HepG2 (cell line): ENCODE data around the gene POM121. TPM values are rescaled to one million over a fixed set of nuclear protein-coding genes. Genes with fewer than 3 reads are reported as not detected.
A peak's percentile ranks its signal among the peaks of the same experiment; 100 is the strongest.

ENCODE experiments used
- ARNT ChIP-seq: fragments of 450-650 bp; IDR thresholded peaks from 2 replicates; pipeline ENCODE4 v1.6.1; 2017
- FOXO1 ChIP-seq: sonication (generic); formaldehyde crosslinking; IDR thresholded peaks from 2 replicates; pipeline ENCODE4 v1.4.0; 2020; ENCODE audit warnings: missing genetic modification reagents
- JUNB ChIP-seq: sonication (generic); formaldehyde crosslinking; IDR thresholded peaks from 2 replicates; pipeline ENCODE4 v1.8.0; 2022; ENCODE audit warnings: missing genetic modification reagents, mild to moderate bottlenecking, borderline replicate concordance
- KLF13 ChIP-seq: sonication (generic); formaldehyde crosslinking; IDR thresholded peaks from 2 replicates; pipeline ENCODE4 v1.4.0; 2020; ENCODE audit warnings: mild to moderate bottlenecking, missing genetic modification reagents
- MBNL3 ChIP-seq: fragments of 250-450 bp; sonication (Bioruptor Pico); conservative IDR thresholded peaks from 2 replicates; pipeline ENCODE4 v1.8.0; 2022; ENCODE audit warnings: mild to moderate bottlenecking, inconsistent platforms
- NFIC ChIP-seq: IDR thresholded peaks from 2 replicates; pipeline ENCODE4 v1.6.1; 2012; ENCODE audit warnings: mild to moderate bottlenecking, low read length, inconsistent platforms
- NR3C1 ChIP-seq: sonication (generic); formaldehyde crosslinking; IDR thresholded peaks from 2 replicates; pipeline ENCODE4 v1.4.0; 2020; ENCODE audit warnings: missing genetic modification reagents
- PRPF4 ChIP-seq: fragments of 200-400 bp; formaldehyde crosslinking; IDR thresholded peaks from 2 replicates; pipeline ENCODE4 v1.6.1; 2016; ENCODE audit warnings: low read length, low read depth; ENCODE audit not compliant: poor library complexity, severe bottlenecking
- RAD51 ChIP-seq: fragments of 450-650 bp; IDR thresholded peaks from 2 replicates; pipeline ENCODE4 v1.6.1; 2016; ENCODE audit warnings: borderline replicate concordance
- SRY ChIP-seq: sonication (generic); formaldehyde crosslinking; IDR thresholded peaks from 2 replicates; pipeline ENCODE4 v1.8.0; 2022; ENCODE audit warnings: mild to moderate bottlenecking, missing genetic modification reagents
- TFE3 ChIP-seq: IDR thresholded peaks from 2 replicates; pipeline ENCODE4 v1.6.1; 2016
- USF2 ChIP-seq, 2 experiments: sonication (generic) in 1 of 2; formaldehyde crosslinking in 1 of 2; IDR thresholded peaks; 2 replicates each; pipeline versions ENCODE4 v1.5.1 to v1.6.1; 2011 to 2020; ENCODE audit warnings: borderline replicate concordance in 1 of 2, low read depth in 1 of 2, low read length in 1 of 2, mild to moderate bottlenecking in 1 of 2, missing genetic modification reagents in 1 of 2, moderate library complexity in 1 of 2
- YEATS4 ChIP-seq: sonication (generic); formaldehyde crosslinking; IDR thresholded peaks from 2 replicates; pipeline ENCODE4 v1.4.0; 2020; ENCODE audit warnings: missing genetic modification reagents, borderline replicate concordance
- YY1 ChIP-seq: IDR thresholded peaks from 2 replicates; pipeline ENCODE4 v1.6.1; 2011; ENCODE audit warnings: low read length, low read depth, moderate library complexity, mild to moderate bottlenecking; ENCODE audit not compliant: insufficient read depth, insufficient replicate concordance
- ZC3H13 ChIP-seq: sonication (generic); formaldehyde crosslinking; IDR thresholded peaks from 2 replicates; pipeline ENCODE4 v1.8.1; 2023; ENCODE audit warnings: mild to moderate bottlenecking, missing genetic modification reagents, moderate library complexity
- ZFY ChIP-seq: sonication (generic); formaldehyde crosslinking; IDR thresholded peaks from 2 replicates; pipeline ENCODE4 v1.4.0; 2020; ENCODE audit warnings: missing genetic modification reagents
- ZNF383 ChIP-seq: sonication (generic); formaldehyde crosslinking; IDR thresholded peaks from 2 replicates; pipeline ENCODE4 v1.4.0; 2020; ENCODE audit warnings: missing genetic modification reagents, mild to moderate bottlenecking, borderline replicate concordance
- ZNF501 ChIP-seq: sonication (generic); formaldehyde crosslinking; IDR thresholded peaks from 2 replicates; pipeline ENCODE4 v1.5.1; 2020; ENCODE audit warnings: mild to moderate bottlenecking, moderate library complexity, missing genetic modification reagents
- ZNF543 ChIP-seq: sonication (generic); formaldehyde crosslinking; IDR thresholded peaks from 2 replicates; pipeline ENCODE4 v1.4.0; 2020; ENCODE audit warnings: mild to moderate bottlenecking, missing genetic modification reagents
- ZNF558 ChIP-seq: sonication (generic); formaldehyde crosslinking; IDR thresholded peaks from 2 replicates; pipeline ENCODE4 v1.9.0; 2022; ENCODE audit warnings: mild to moderate bottlenecking, missing genetic modification reagents, borderline replicate concordance
- ZNF589 ChIP-seq: sonication (generic); formaldehyde crosslinking; conservative IDR thresholded peaks from 2 replicates; pipeline ENCODE4 v1.8.0; 2022; ENCODE audit warnings: mild to moderate bottlenecking, moderate library complexity, missing genetic modification reagents
- ZNF614 ChIP-seq: IDR thresholded peaks from 2 replicates; pipeline ENCODE4 v1.6.1; 2018; ENCODE audit warnings: missing biosample characterization, missing genetic modification reagents, inconsistent platforms, borderline replicate concordance
- ZNF644 ChIP-seq: IDR thresholded peaks from 2 replicates; pipeline ENCODE4 v1.6.1; 2016; ENCODE audit warnings: low read depth
- polyA plus RNA-seq, 8 experiments: library from polyadenylated mRNA; depleted of rRNA in 3 of 8; stranded (reverse) in 7 of 8; unstranded in 1 of 8; fragments of >200 nt; fragmentation: Illumina TruSeq in 4 of 8; extraction: Trizol in 4 of 8; gene quantifications; 2 replicates each; pipeline versions ENCODE4 v1.2.1 to v1.2.3, GENCODE V29; 2011 to 2016; ENCODE audit warnings: low read depth in 4 of 8, missing spikeins in 1 of 8, mixed read lengths in 1 of 8; ENCODE audit not compliant: insufficient read depth in 1 of 8
- total RNA-seq, 5 experiments: library from RNA; depleted of rRNA; stranded (reverse); fragments of >200 nt; fragmentation: Illumina TruSeq; extraction: Trizol; gene quantifications; 2 replicates each; pipeline ENCODE4 v1.2.3, GENCODE V29; 2016; ENCODE audit warnings: low read depth in 1 of 5
- TF ChIP-seq, protein P1 (sequence below): sonication (generic); formaldehyde crosslinking; IDR thresholded peaks from 2 replicates; pipeline ENCODE4 v1.8.1; 2023; ENCODE audit warnings: missing genetic modification reagents, inconsistent platforms, borderline replicate concordance

POM121 gene
- total and polyA plus RNA-seq, 2 of the 13 experiments (the other 11 are each of a cell fraction or from before 2014, with no cell fraction given) = 8.4 to 10.3 TPM

DNA sequence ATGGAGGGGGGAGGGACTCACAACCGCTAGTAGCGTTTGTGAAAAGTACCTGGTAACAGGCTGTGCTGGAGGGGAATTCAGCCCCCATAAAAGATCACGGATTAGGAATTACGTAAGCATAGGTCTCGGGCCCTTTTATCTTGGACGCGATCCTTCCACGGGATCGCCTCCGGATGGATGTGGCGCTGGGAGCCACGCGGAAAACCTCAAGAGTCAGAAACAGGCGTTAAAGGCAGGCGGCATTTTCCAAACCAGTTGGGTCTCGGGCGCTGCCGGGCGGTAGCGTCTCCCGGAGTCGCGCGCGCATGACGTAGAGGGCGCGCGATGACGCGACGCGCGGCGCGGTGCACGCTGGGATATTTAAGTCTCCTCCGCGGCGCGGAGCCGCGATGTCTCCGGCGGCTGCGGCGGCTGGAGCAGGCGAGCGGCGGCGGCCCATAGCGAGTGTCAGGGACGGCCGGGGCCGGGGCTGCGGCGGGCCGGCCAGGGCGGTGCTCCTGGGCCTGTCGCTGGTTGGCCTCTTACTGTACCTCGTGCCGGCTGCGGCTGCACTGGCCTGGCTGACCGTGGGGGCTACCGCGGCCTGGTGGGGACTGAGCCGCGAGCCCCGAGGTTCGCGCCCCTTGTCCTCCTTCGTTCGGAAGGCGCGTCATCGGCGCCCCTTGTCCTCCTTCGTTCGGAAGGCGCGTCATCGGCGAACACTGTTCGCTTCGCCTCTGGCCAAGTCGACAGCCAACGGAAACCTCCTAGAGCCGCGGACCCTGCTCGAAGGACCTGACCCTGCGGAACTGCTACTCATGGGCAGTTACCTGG is at the start of gene POM121 (continued):
- no peak for TF ChIP-seq ZNF614 (CRISPR knock-in tag)
- 0 out of 2 replicates have a peak, but pooled peaks have one; percentile 44 for TF ChIP-seq KLF13 (CRISPR knock-in tag)
- no peak for TF ChIP-seq JUNB (CRISPR knock-in tag)
- peak; percentile 83 for TF ChIP-seq YEATS4 (CRISPR knock-in tag)
- no peak for TF ChIP-seq SRY (CRISPR knock-in tag)
- TF ChIP-seq ZC3H13 = no peak
- TF ChIP-seq NR3C1 = no peak
- no peak for TF ChIP-seq RAD51
- TF ChIP-seq ZNF558 = no peak
- TF ChIP-seq ZNF589 (CRISPR knock-in tag) = no peak
- TF ChIP-seq ZFY (CRISPR knock-in tag) = peak; percentile 92
- TF ChIP-seq YY1 = peak; percentile 57
- no peak for TF ChIP-seq ZNF543 (CRISPR knock-in tag)
- TF ChIP-seq NFIC = no peak
- peak; percentile 68 for TF ChIP-seq ZNF501 (CRISPR knock-in tag)
- TF ChIP-seq, protein P1, sequence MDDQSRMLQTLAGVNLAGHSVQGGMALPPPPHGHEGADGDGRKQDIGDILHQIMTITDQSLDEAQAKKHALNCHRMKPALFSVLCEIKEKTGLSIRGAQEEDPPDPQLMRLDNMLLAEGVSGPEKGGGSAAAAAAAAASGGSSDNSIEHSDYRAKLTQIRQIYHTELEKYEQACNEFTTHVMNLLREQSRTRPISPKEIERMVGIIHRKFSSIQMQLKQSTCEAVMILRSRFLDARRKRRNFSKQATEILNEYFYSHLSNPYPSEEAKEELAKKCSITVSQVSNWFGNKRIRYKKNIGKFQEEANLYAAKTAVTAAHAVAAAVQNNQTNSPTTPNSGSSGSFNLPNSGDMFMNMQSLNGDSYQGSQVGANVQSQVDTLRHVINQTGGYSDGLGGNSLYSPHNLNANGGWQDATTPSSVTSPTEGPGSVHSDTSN (CRISPR knock-in tag) = no peak
- TF ChIP-seq MBNL3 (CRISPR knock-in tag) = no peak
- no peak for TF ChIP-seq TFE3 (CRISPR knock-in tag)
- no peak for TF ChIP-seq ARNT
- TF ChIP-seq PRPF4 = no peak
- TF ChIP-seq USF2 (IDR thresholded peaks at IDR 0.05; ENCODE audit: low read depth, low read length) = no peak
- no peak for TF ChIP-seq USF2 (CRISPR knock-in tag; IDR thresholded peaks at IDR 0.05; ENCODE audit: borderline replicate concordance)
- TF ChIP-seq ZNF383 (CRISPR knock-in tag) = no peak
- TF ChIP-seq FOXO1 (CRISPR knock-in tag) = no peak
- no peak for TF ChIP-seq ZNF644
